Measurements from ENCODE around the gene CCNDBP1.
"Not testable (repeated sequence)": the region's sequence is repeated elsewhere in the genome, so short reads cannot be mapped to it uniquely, and the experiment has no call there.

CCNDBP1 gene

DNA sequence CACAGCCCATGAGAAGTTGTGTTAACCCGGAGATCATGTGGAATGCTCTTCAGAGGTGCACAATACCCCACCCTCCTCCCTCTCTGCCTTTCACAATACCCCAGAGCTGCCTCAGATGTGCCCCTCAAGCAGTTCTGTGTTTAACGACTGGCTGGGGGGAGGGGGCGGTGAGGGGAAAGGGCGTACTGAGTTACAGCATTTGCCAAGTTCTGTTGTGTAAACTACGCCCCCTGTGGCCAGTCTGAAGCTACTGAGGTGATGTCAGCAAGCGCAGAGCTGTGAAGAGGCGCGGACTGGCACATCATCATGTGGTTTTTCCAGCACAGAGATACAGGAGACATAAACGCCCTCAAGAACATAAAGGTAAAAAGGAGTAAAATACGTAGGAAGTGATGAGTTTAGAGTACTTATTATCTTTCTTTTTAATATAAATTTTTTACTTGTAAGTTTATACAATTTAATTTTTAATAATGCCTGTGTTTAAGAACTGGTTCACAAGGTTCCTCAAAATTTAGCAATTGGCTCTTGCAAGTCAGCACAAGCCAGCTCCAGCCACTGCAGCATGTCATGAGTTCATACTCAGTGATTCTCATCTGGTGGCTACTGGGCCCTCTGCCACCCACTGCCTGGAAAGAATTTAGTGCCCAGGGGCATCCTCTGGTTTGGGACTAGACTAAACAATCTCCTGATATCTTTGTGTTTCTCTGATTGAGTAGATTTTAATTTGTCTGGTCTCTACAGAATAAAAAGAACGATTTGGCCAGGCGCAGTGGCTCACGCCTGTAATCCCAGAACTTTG lies 33.9 kb downstream of the CCNDBP1 start:
- no peak for DNase-seq

- no peak for DNase-seq
These were observed 35.0 kb downstream of the CCNDBP1 start for GRCh38 chr15:43219929-43220928.

DNA sequence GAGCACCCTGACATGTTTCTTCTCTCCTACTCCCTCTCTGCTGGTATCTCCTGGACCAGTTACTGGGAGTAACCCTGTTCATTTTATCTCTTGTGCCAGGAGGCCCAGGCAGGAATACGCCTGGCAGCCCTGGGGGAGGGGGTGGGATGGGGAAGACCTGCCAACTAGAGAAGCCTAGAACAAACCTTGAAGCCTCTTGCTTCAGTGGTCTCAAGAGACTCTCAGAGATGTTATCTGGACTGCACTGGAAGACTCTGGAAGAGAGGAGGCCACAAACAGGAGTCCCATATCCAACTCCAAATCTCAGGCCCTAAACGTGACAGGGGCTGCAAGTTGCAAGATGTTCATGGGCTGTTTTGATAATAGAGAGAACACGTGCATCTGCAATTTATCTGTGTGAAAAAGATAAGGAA lies 35.8 kb downstream of the CCNDBP1 start, which contains the start of gene EPB42:
EPB42 (minus strand) TSS at position 28 of the 413 bp plus-strand sequence. CDS start 193 bp downstream, outside the sequence.
- DNase-seq, result no peak

GRCh38 chr15:43221422-43221821 lies 36.2 kb downstream of the CCNDBP1 start:
- no peak for DNase-seq

GRCh38 chr15:43225201-43225949 lies 40.2 kb downstream of the CCNDBP1 start:
- peak; percentile 10 for DNase-seq

DNA sequence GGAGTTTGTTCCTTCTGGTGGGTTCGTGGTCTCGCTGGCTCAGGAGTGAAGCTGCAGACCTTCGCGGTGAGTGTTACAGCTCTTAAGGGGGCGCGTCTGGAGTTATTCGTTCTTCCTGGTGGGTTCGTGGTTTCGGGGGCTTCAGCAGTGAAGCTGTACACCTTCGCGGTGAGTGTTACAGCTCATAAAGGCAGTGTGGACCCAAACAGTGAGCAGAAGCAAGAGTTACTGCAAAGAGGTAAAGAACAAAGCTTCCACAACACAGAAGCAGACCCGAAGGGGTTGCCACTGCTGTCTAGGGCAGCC lies 40.7 kb downstream of the CCNDBP1 start:
- DNase-seq, result not testable (repeated sequence)

GRCh38 chr15:43226436-43227305 lies 41.5 kb downstream of the CCNDBP1 start:
- no peak for DNase-seq

- no peak for DNase-seq
These were observed 44.8 kb downstream of the CCNDBP1 start for GRCh38 chr15:43229977-43230376.

DNA sequence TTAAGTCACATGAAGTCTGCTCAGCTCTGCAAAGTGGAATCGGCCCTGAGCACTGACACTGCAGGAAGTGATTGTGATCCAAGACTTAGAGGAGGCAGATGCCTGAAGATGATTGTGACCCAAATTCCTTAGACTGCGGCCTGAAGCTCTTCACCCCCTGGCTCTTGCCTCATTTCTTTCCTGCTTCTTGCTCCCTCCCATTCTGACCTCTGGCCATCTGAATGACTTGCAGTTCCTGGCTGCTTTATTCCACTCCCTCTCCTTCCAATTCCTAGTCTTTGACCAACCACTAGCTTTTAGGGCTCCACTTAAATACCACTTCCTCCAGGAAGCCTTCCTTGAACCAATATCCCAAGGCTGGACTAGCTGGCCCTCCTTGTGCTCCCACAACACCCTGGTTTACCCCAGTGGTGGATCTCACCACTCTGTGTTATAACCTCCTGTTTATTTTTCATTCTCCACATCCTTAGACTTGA lies 45.5 kb downstream of the CCNDBP1 start:
- no peak for DNase-seq

DNA sequence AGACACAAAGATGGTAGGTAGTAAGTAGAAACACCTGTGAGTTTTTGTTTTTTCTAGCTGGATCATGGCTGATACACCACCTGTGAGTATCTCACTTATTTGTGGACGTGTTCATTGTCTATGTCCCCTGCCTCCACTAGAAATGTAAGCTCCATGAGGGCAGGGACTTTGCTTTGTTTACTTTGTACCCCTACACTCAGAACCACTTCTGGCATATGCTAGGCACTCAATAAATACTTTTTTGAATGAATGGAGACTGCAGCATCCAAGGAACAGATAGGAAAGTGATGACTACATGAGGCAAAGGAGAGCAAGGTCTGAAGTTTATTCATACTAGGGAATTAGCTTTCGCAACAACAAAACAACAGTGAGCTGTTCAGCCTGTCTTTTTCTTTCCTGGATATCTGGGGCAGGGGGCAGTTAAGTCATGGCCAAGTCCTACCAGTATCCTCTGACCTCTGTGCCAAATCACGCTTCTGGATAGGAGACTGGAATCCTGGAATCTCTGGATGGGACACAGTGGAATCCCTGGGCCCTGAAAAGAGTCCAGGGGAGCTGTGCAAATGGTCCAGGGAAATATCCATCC lies 47.2 kb downstream of the CCNDBP1 start:
- DNase-seq, result no peak

DNA sequence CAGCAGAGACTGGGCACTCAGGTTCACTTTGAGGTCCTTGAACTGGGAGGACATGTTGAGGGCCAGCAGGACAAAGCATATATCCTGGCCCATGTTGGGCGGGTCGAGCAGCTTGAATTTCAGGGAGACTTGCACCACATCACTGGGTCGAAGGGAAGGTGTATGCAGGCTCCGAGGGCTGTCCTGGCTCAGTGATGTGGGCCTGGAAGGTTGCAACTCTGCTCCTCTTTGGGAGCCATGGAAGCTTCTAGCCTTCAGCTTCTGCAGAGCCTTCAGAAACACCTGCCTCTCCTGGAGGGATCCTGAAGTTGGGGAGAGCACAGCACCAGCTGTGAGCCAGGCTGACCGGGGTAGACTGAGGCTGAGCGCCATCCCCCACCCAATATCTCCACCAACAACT lies 50.3 kb downstream of the CCNDBP1 start:
- DNase-seq, result no peak

DNA sequence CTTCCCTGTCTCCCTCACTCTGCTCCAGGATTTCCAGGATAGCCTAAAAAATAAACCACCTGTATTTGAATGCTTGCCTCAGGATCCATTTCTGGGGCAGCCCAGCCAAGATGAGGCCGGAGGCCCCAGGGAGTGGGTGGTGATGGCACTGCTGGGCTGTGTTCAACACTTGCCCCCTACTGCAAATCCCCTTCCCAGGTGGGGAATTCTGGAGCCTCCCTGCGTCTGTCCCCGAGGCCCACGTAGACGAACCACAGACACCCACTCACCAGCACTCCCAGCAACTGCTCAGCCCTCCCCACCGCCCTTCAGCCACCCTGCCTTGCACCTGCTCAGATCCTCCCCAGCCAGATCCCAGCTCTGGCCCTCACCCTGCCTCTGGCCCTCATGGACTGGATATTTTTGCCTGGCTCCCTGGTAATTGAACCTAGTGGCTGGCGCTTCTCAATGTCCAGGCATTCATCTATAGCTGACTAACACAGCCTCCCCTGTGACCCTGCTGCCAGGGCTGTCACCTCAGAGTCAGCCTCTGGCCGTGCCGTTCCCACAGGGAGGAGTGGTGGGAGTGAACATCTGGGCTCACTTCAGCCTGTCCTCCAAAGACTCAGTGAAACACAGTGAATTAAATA lies 52.8 kb downstream of the CCNDBP1 start:
- DNase-seq, result no peak

GRCh38 chr15:43238671-43239131 lies 53.5 kb downstream of the CCNDBP1 start:
- DNase-seq, result no peak

GRCh38 chr15:43239732-43240491 lies 54.7 kb downstream of the CCNDBP1 start:
- no peak for DNase-seq

DNA sequence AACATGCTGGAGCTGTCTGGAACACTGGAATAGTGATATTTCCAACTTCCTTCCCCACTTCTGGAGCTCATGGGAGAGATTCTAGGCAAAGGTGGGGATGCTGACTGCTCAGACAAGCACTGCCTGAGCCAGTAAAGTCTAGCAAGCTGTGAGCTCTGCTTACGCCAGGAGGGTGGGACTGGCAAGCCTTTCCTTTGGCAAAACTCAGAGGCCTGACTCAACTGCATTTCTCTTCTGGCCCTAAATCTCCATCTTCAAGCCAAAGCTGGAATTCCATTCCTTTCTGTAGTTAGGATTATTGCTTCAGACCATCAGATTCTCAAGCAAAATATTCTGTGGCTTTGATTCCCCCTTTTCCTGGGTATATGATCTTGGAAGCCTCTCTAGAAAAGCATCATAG lies 55.9 kb downstream of the CCNDBP1 start:
- no peak for DNase-seq

DNA sequence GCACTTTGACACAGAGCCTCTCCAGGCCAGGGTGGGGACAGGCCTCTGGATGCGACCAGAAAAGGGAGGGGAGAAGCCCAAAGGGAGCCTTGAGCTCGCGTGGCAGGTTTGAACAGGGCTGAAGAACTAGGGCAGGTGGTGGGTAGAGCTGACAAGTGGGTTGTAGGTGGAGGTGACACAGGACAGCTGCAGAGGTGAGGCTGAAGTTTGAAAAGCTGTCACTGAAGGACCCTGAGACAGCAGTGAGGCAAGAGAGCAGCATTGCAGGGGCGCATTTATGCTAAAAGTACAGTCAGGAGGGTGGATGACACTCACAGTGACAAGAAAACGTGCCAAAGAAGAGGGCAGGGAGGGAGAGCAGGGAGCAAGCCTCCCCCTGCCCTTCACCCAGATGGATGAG lies 57.4 kb downstream of the CCNDBP1 start:
- no peak for DNase-seq

GRCh38 chr15:43243020-43243645 lies 57.9 kb downstream of the CCNDBP1 start:
- DNase-seq, result no peak

GRCh38 chr15:43244092-43244491 lies 58.9 kb downstream of the CCNDBP1 start:
- DNase-seq, result no peak

- no peak for DNase-seq
These were observed 61.1 kb downstream of the CCNDBP1 start for GRCh38 chr15:43246261-43246774.
